ENCODE results near the gene ARGLU1. TPM values are rescaled to one million over a fixed set of nuclear protein-coding genes. Genes with fewer than 3 reads are reported as not detected.

The ARGLU1 gene
- total and polyA plus RNA-seq, 2 experiments from 2014 or later, result 108 to 166 TPM

- no peak overlapping the region for H3K4me3 ChIP-seq
- H3K9me2 ChIP-seq (ENCODE audit: insufficient read depth), result no peaks in the 10 kb centered on the region
- Mint-ChIP-seq H3K27ac (no peak overlapping the region), H3K27me3 (ENCODE audit: insufficient read depth, low read depth, poor library complexity) (no peaks in the 10 kb centered on the region), H3K36me3 (ENCODE audit: low read depth) (peaks cover 42% of the 10 kb centered on the region), H3K9me3 (no peaks in the 10 kb centered on the region), H3K4me1 (peaks cover 9% of the 10 kb centered on the region; the same call in 2 of the 3 replicates), H3K4me3 (no peak overlapping the region)
- no peak overlapping the region for H3K4me2 ChIP-seq
- H2AFZ ChIP-seq, result no peak overlapping the region
- no peaks in the 10 kb centered on the region for H3K4me1 ChIP-seq (ENCODE audit: insufficient read depth)
- H3K36me3 ChIP-seq (ENCODE audit: insufficient read depth), result peaks cover 34% of the 10 kb centered on the region; the same call in 1 of the 2 replicates
- H3K79me2 ChIP-seq (replicated peaks; ENCODE audit: insufficient read depth), result peaks cover 94% of the 10 kb centered on the region
- peaks cover 58% of the 10 kb centered on the region for H4K20me1 ChIP-seq (replicated peaks; ENCODE audit: insufficient read depth)
- ATAC-seq (no peak), DNase-seq (ENCODE audit: low spot score) (no peak)
- H3F3A ChIP-seq (replicated peaks; ENCODE audit: low read depth), result no peaks in the 10 kb centered on the region
- no peaks in the 10 kb centered on the region for H3K27me3 ChIP-seq (ENCODE audit: insufficient read depth)
- TF ChIP-seq POLR2AphosphoS5 (IDR thresholded peaks at IDR 0.05; ENCODE audit: low read depth) (no peak), NANOG (IDR thresholded peaks at IDR 0.05; ENCODE audit: borderline replicate concordance) (no peak), ETS1 (IDR thresholded peaks at IDR 0.05) (no peak), CREB1 (CRISPR knock-in tag; IDR thresholded peaks at IDR 0.05; ENCODE audit: low read depth) (no peak), STAT1 (IDR thresholded peaks at IDR 0.05; ENCODE audit: unreplicated experiment) (no peak), ZNF331 (CRISPR knock-in tag; IDR thresholded peaks at IDR 0.05; ENCODE audit: low read depth) (no peak), JUNB (IDR thresholded peaks at IDR 0.05; ENCODE audit: unreplicated experiment) (no peak), ZNF114 (CRISPR knock-in tag; IDR thresholded peaks at IDR 0.05) (no peak), ZNF462 (CRISPR knock-in tag; IDR thresholded peaks at IDR 0.05) (no peak), EZH2 (IDR thresholded peaks at IDR 0.05; ENCODE audit: low read depth, unreplicated experiment) (no peak), EZH2phosphoT487 (IDR thresholded peaks at IDR 0.05; ENCODE audit: unreplicated experiment) (no peak), REST (IDR thresholded peaks at IDR 0.05; ENCODE audit: unreplicated experiment) (no peak)
- TF ChIP-seq, protein P1, sequence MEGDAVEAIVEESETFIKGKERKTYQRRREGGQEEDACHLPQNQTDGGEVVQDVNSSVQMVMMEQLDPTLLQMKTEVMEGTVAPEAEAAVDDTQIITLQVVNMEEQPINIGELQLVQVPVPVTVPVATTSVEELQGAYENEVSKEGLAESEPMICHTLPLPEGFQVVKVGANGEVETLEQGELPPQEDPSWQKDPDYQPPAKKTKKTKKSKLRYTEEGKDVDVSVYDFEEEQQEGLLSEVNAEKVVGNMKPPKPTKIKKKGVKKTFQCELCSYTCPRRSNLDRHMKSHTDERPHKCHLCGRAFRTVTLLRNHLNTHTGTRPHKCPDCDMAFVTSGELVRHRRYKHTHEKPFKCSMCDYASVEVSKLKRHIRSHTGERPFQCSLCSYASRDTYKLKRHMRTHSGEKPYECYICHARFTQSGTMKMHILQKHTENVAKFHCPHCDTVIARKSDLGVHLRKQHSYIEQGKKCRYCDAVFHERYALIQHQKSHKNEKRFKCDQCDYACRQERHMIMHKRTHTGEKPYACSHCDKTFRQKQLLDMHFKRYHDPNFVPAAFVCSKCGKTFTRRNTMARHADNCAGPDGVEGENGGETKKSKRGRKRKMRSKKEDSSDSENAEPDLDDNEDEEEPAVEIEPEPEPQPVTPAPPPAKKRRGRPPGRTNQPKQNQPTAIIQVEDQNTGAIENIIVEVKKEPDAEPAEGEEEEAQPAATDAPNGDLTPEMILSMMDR (conservative IDR thresholded peaks at IDR 0.05; ENCODE audit: low read depth in 2 of 2), result no peak
- H3K27ac ChIP-seq (ENCODE audit: low read depth), result no peak overlapping the region
Measured at GRCh38 chr13:106548064-106548696, 19.8 kb downstream of the ARGLU1 start.

Data from GM23338 (cell line).